ENCODE measurements around the gene PLPP4.
A peak's percentile ranks its signal among the peaks of the same experiment; 100 is the strongest.

Gene PLPP4

DNA sequence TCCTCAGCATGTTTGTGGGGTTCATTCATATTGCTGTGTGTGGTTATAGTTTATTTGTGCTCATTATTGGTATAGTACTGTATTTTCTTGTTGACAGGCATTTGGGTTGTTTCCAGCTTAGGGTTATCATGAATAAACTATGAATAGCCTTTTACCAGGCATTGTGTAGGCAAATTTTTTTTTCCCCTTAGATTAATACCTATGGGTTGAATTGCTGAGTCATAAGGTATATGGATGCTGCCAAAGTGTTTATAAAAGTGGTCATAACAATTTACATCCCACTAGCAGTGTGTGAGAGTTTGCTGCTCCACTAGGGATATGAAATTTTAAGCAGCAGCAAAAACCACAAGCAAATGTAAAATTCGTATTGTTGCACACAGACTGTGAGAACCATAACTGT, 175.0 kb downstream of the PLPP4 start:
- no peaks in the 10 kb centered on the region for H3K27me3 ChIP-seq (ENCODE audit: insufficient read depth, low read depth, severe bottlenecking)
- no peaks in the 10 kb centered on the region for H3K9me3 ChIP-seq (ENCODE audit: severe bottlenecking)
- H3K36me3 ChIP-seq = no peaks in the 10 kb centered on the region
- H3K4me3 ChIP-seq (ENCODE audit: low read depth, low read length) = no peak overlapping the region
- TF ChIP-seq, protein P1, sequence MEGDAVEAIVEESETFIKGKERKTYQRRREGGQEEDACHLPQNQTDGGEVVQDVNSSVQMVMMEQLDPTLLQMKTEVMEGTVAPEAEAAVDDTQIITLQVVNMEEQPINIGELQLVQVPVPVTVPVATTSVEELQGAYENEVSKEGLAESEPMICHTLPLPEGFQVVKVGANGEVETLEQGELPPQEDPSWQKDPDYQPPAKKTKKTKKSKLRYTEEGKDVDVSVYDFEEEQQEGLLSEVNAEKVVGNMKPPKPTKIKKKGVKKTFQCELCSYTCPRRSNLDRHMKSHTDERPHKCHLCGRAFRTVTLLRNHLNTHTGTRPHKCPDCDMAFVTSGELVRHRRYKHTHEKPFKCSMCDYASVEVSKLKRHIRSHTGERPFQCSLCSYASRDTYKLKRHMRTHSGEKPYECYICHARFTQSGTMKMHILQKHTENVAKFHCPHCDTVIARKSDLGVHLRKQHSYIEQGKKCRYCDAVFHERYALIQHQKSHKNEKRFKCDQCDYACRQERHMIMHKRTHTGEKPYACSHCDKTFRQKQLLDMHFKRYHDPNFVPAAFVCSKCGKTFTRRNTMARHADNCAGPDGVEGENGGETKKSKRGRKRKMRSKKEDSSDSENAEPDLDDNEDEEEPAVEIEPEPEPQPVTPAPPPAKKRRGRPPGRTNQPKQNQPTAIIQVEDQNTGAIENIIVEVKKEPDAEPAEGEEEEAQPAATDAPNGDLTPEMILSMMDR (IDR thresholded peaks at IDR 0.05; ENCODE audit: low read depth, low read length) = no peak
- DNase-seq = no peak
- no peak overlapping the region for H3K27ac ChIP-seq

DNA sequence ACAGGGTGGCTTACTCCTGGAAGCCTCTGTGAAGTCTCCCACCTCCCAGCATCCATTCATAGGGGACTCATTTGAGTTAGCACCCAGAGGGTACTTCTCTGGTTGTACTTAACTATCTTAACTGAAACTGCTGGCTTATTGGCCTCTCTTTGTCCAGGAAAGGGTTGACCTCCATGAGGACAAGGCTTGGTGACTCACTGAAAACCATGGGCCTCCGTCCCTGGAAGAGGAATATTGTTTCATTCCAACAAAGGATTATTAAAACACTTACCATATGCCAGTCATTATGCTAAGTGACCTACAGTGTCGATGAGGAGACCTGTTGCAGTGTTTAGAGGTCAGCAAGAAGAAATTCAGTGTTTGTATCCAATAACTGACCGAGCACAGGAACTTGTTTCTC, 175.9 kb downstream of the PLPP4 start:
- peak; percentile 9 for DNase-seq
- Histone ChIP-seq H3K27me3 (ENCODE audit: insufficient read depth, low read depth, severe bottlenecking) (no peaks in the 10 kb centered on the region), H3K4me3 (ENCODE audit: low read depth, low read length) (no peak overlapping the region), H3K9me3 (ENCODE audit: severe bottlenecking) (no peaks in the 10 kb centered on the region), H3K27ac (no peak overlapping the region), H3K36me3 (no peaks in the 10 kb centered on the region)
- TF ChIP-seq, protein P1 (IDR thresholded peaks at IDR 0.05; ENCODE audit: low read depth, low read length) = no peak

DNA sequence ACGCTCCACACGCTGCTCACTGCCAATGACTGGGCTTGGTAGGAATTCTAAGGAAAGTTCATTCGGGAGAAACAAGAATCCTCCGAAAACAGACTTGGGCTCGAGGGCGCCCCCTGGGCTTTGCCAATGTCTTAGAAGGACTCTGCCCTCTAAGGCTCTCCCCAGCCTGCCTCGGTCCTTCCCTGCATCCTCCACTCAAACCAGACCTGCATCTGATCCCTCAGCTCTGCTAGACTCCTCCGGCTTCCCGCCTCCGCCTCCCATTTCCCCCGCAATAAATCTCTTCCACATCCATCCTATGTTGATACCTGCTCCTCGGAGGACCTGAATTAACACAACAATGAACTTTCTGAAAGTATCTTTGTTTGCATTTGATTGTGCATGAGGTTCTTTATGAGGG, 177.6 kb downstream of the PLPP4 start:
- DNase-seq = peak; percentile 9
- Histone ChIP-seq H3K27me3 (ENCODE audit: insufficient read depth, low read depth, severe bottlenecking) (no peaks in the 10 kb centered on the region), H3K9me3 (ENCODE audit: severe bottlenecking) (no peaks in the 10 kb centered on the region), H3K27ac (no peak overlapping the region), H3K4me3 (ENCODE audit: low read depth, low read length) (no peak overlapping the region), H3K36me3 (no peaks in the 10 kb centered on the region)
- TF ChIP-seq, protein P1 (IDR thresholded peaks at IDR 0.05; ENCODE audit: low read depth, low read length) = peak; percentile 37
